ENCODE measurements around the gene PGM2L1.
"Not testable (repeated sequence)": the region's sequence is repeated elsewhere in the genome, so short reads cannot be mapped to it uniquely, and the experiment has no call there.

The PGM2L1 gene

DNA sequence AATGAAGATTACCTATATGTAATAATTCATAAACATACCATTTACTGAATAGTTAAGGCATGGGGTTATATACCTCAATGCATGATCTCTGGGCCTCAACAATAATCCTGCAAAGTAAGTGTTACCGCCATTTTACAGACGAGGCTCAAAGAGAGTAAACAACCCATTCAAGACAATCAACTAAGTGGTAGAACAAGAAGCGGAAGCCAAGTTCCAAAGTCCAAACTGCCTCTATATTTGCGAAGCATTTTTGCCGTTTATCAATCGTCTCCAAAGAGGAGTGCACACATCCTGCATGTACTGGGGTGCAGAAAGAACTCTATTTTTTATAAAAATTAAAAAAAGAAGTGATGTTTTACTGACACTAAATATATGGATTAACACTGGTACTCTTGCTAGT is 59.3 kb downstream of the PGM2L1 start:
- Mint-ChIP-seq H3K27me3 (ENCODE audit: low read depth) (no peaks in the 10 kb centered on the region), H3K9me3 (no peaks in the 10 kb centered on the region), H3K36me3 (ENCODE audit: low read depth) (peaks cover 9% of the 10 kb centered on the region), H3K4me3 (no peak overlapping the region), H3K4me1 (ENCODE audit: low read depth) (peaks cover 1% of the 10 kb centered on the region), H3K27ac (no peak overlapping the region)

DNA sequence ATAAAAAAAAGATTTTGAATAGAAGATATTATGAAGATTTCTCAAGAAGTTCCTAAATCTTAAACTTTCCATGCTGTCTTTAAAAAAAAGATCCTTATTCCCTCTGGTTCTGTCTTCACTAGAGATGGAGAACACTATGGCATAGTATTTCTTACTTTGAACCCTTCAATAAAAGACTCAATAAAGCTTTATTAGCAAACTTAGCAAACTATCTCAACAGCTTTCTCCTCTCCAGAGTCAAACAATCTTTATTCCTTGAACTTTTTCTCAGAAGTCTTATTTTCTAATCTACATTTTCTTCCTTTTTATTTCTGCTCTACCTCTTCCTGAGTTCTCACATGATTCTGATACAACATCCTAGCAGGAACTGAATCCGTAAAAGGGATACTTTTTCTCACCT is 65.0 kb downstream of the PGM2L1 start:
- H3K4me3 Mint-ChIP-seq = no peak overlapping the region
- no peak overlapping the region for H3K27ac Mint-ChIP-seq
- H3K4me1 Mint-ChIP-seq (ENCODE audit: low read depth) = no peaks in the 10 kb centered on the region
- H3K36me3 Mint-ChIP-seq (ENCODE audit: low read depth) = peaks cover 2% of the 10 kb centered on the region
- H3K9me3 Mint-ChIP-seq = no peaks in the 10 kb centered on the region
- no peaks in the 10 kb centered on the region for H3K27me3 Mint-ChIP-seq (ENCODE audit: low read depth)

DNA sequence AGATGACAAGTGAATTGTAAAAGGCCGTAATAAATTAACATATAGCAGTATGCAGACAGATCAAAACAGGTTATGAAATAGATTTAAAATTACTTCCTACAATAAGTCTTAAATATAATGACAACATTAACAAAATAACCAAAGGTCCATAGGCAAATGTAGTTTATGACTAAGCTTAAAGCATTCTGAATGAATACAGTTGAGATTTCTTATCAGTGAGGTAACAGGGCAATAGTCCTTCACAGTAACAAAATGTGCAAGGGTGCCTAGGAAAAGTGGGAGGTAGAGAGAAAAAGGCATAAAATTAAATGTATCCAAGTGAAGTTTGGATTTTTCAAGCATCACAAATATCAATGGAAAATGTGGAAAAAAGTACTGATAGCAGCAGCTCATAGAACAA is 65.9 kb downstream of the PGM2L1 start:
- no peaks in the 10 kb centered on the region for H3K4me1 Mint-ChIP-seq (ENCODE audit: low read depth)
- H3K27ac Mint-ChIP-seq = no peak overlapping the region
- peaks cover 2% of the 10 kb centered on the region for H3K36me3 Mint-ChIP-seq (ENCODE audit: low read depth)
- H3K9me3 Mint-ChIP-seq = no peaks in the 10 kb centered on the region
- no peak overlapping the region for H3K4me3 Mint-ChIP-seq
- no peaks in the 10 kb centered on the region for H3K27me3 Mint-ChIP-seq (ENCODE audit: low read depth)

DNA sequence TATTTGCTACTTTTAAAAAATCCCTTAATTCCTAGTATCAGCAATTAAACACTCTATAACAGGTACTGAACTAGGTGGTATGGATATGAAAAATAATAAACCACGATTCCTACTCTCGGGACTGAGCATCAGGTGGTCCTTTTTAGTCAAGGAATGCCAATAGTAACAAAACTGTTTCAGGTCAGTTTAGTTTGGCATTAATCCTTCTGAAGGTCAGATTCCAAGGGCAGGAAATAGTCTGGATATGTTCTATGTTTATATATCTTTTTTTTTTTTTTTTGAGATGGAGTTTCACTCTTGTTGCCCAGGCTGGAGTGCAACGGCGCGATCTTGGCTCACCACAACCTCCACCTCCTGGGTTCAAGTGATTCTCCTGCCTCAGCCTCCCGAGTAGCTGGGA is 67.2 kb downstream of the PGM2L1 start:
- H3K9me3 Mint-ChIP-seq; H3K4me1 Mint-ChIP-seq (ENCODE audit: low read depth); H3K27ac Mint-ChIP-seq; H3K4me3 Mint-ChIP-seq; H3K27me3 Mint-ChIP-seq (ENCODE audit: low read depth); H3K36me3 Mint-ChIP-seq (ENCODE audit: low read depth): not testable (repeated sequence)

DNA sequence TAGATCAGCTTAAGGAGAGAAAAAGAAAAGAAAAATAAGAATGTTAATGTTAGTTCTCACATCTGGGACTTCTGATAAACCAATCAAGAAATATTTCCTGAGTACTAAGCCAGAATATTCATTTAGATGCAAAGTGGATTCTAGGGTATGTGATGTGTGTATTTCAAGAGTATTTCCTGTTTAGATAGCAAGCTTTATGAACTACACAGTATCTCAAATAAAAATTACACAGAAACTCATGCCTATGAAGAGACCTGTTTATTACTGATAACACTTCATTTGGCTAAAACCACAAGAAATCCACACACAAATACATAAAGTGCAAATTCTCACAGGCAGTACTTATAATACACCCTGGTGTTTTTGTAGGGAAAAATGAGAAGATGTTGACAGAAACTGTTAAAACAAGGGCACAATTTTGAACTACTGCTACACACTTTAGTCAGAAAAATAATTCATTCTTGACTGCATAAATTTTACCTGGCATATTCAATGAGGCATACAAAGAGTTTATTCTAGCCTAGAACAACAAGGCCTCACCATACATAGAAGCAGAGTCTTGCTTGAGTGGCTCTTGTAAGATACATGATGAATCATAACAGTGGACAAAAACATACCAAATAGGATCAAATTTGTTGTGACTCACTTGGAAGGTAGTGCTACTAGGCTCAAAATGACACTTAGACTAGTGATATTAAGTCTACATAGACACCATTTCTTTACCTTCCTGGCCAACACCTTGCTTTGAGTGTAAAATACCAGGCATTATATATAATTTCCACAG is 68.0 kb downstream of the PGM2L1 start:
- Mint-ChIP-seq H3K27me3 (ENCODE audit: low read depth) (no peaks in the 10 kb centered on the region), H3K27ac (no peak overlapping the region), H3K36me3 (ENCODE audit: low read depth) (no peaks in the 10 kb centered on the region)

DNA sequence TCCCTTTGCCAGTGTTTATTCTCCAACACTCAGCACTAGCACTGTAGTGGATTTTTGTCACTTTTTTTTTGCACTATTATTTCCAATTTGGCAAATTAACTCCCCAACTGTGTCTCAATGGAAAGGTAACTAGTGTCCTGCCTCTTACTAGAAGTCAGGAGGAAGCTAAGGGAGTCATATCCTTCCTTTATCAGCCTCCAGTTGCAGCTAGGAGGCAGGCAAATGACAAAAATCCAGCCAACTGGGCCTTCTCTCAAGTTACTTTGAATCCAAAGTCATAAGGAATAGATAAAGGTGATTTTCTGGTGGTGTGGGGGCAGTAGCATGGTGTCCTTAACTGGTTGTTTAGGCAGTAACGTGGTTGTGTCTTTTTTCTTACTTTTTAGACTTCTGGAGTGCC is 71.2 kb downstream of the PGM2L1 start:
- Mint-ChIP-seq H3K9me3 (no peaks in the 10 kb centered on the region), H3K36me3 (ENCODE audit: low read depth) (no peaks in the 10 kb centered on the region), H3K27ac (no peak overlapping the region), H3K27me3 (ENCODE audit: low read depth) (peaks cover 7% of the 10 kb centered on the region), H3K4me1 (ENCODE audit: low read depth) (no peaks in the 10 kb centered on the region), H3K4me3 (no peak overlapping the region)

More for the DNA sequence above, 68.0 kb downstream of the PGM2L1 start:
- H3K9me3 Mint-ChIP-seq = no peaks in the 10 kb centered on the region
- no peaks in the 10 kb centered on the region for H3K4me1 Mint-ChIP-seq (ENCODE audit: low read depth)
- no peak overlapping the region for H3K4me3 Mint-ChIP-seq

DNA sequence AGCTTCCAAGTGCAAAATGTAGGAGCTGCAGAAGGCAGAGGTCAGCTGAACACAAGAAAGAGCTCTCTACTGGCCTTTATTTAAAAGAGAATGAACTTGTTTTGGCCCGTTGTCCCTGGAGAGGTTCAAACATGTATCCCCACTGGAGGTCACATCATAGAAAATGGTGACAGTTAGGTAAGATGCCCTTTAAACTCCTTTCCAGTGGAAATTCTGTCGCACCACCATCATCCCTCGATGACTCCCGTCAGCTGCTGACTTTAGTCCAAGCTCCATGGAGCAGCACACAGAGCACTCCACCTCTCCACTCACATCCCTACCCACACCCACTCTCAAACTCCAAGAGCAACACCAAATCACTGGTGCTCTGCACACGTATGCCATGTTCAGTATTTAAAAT is 71.6 kb downstream of the PGM2L1 start:
- H3K36me3 Mint-ChIP-seq (ENCODE audit: low read depth) = no peaks in the 10 kb centered on the region
- no peak overlapping the region for H3K4me3 Mint-ChIP-seq
- H3K27ac Mint-ChIP-seq = no peak overlapping the region
- H3K4me1 Mint-ChIP-seq (ENCODE audit: low read depth) = no peaks in the 10 kb centered on the region
- H3K9me3 Mint-ChIP-seq = no peaks in the 10 kb centered on the region
- H3K27me3 Mint-ChIP-seq (ENCODE audit: low read depth) = peaks cover 11% of the 10 kb centered on the region

DNA sequence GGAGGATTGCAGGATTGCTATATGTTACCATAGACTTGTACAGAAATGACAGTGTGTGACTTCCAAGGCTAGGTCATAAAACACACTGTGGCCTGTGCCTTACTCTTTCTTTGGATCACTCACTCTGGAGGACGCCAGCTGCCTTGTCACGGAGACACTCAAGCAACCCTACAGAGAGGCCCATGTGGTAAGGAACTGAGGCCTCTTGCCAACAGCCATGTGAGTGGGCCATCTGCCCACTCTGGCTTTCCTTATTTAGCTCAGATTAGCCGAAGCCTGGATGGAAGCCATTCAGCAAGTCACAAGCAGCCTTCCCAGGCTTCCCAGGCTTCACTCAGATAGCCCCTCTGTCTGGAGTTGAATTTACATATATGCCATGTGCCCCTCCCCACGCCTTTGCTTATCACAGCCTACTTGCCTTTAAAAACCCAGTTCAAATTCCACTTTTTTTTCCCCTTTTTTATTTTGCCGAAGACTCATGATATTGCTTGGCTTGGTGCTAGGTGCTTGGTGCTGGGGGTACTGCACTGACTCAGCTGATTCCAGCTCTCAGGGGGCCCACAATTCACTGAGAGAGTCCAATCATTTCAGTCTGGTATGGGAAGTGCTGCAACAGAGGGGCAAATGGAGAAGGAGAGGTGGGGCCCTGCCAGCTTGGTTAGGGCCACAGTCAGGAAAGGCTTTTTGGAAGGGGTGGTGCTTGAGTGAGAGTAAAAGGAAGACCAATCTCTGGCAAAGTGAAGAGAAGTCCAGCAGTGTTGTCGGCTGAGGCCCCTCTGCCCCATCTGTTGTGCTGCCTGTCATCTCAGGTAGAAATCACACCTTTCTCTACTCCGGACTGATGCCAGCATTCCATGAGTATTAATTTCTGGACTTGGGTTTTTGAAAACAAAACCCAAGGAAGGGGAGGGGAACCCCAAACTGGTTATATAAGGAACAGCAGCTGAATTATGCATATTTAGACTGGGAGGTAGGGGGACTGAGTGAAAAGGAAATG is 72.3 kb downstream of the PGM2L1 start:
- Mint-ChIP-seq H3K36me3 (ENCODE audit: low read depth) (no peaks in the 10 kb centered on the region), H3K27me3 (ENCODE audit: low read depth) (peaks cover 16% of the 10 kb centered on the region), H3K4me3 (no peak overlapping the region), H3K4me1 (ENCODE audit: low read depth) (no peaks in the 10 kb centered on the region), H3K27ac (no peak overlapping the region), H3K9me3 (no peaks in the 10 kb centered on the region)

DNA sequence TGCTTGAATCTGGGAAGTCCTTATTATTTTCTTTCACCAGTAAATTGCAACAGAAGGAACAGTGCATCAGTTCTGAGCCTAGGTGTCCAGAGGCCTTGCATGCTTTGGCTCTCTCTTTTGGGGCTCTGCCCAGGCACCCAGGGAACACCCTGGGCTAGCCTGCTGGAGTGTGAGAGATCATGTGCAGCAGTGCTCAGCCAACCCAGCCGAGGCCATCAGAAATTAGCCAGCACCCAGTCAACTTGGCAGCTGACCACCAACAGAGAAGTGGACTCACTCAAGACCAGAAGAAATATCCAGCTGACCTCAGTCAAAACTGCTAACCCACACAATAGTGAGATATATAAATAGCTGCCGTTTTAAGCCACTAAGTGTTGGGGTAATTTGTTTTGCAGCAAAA is 75.6 kb downstream of the PGM2L1 start:
- Mint-ChIP-seq H3K9me3 (peaks cover 2% of the 10 kb centered on the region), H3K36me3 (ENCODE audit: low read depth) (no peaks in the 10 kb centered on the region), H3K27ac (no peak overlapping the region), H3K4me3 (no peak overlapping the region), H3K27me3 (ENCODE audit: low read depth) (peaks cover 24% of the 10 kb centered on the region), H3K4me1 (ENCODE audit: low read depth) (no peaks in the 10 kb centered on the region)

DNA sequence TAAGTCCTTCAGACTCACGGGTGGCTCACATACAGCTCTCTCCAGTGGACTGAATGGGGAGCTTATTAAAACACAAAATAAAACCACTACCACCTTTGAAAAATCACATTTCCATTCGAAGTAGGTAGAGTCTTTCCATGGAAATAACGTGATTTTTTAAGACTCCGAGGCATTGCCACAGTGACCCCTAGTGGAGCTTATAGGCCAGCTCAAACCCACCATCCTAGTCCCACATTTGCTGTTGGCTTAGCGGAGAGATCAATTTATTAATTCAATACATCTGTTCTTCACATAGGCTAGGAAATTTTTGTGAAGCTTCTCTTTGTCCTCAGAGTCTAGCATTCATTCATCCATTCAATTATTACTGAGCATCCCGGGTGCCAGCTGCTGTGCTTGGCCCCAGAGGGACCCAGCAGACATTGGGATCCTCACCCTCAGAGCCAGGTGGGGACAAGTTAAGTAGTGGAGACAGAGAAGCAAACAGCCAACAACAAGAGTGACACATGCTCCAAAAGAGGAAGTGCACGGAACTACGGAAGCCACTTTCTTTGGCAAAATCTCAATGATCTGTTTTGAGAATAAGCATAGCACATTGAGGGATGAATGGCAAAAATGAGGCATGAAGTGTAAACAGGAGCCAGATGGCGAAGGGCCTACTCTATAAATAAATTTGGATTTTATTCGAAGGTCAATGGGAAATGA is 76.6 kb downstream of the PGM2L1 start:
- H3K9me3 Mint-ChIP-seq = peaks cover 13% of the 10 kb centered on the region
- peaks cover 32% of the 10 kb centered on the region for H3K27me3 Mint-ChIP-seq (ENCODE audit: low read depth)
- no peak overlapping the region for H3K27ac Mint-ChIP-seq
- peaks cover 5% of the 10 kb centered on the region for H3K36me3 Mint-ChIP-seq (ENCODE audit: low read depth)
- no peak overlapping the region for H3K4me3 Mint-ChIP-seq
- no peaks in the 10 kb centered on the region for H3K4me1 Mint-ChIP-seq (ENCODE audit: low read depth)

DNA sequence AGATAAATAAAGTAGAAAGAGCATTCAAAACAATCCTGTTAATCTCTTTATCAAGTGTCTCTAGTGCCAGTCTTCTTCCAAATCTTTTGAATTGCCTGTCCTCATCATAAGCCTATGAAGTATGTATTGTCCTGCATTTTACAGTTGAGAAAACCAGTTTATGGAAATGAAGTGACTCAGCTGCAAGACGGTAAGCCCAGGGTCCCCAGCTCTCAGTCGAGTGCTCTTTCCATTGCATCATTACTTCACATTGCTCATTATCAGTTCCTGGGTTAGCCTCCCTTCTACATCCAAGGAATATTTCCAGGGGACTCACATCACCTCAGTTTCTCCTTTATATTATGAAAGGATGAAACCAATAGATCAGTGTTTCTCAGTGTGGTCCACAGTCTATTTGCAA is 77.7 kb downstream of the PGM2L1 start:
- peaks cover 34% of the 10 kb centered on the region for H3K27me3 Mint-ChIP-seq (ENCODE audit: low read depth)
- no peaks in the 10 kb centered on the region for H3K4me1 Mint-ChIP-seq (ENCODE audit: low read depth)
- peaks cover 5% of the 10 kb centered on the region for H3K36me3 Mint-ChIP-seq (ENCODE audit: low read depth)
- peaks cover 14% of the 10 kb centered on the region for H3K9me3 Mint-ChIP-seq
- no peak overlapping the region for H3K4me3 Mint-ChIP-seq
- no peak overlapping the region for H3K27ac Mint-ChIP-seq

DNA sequence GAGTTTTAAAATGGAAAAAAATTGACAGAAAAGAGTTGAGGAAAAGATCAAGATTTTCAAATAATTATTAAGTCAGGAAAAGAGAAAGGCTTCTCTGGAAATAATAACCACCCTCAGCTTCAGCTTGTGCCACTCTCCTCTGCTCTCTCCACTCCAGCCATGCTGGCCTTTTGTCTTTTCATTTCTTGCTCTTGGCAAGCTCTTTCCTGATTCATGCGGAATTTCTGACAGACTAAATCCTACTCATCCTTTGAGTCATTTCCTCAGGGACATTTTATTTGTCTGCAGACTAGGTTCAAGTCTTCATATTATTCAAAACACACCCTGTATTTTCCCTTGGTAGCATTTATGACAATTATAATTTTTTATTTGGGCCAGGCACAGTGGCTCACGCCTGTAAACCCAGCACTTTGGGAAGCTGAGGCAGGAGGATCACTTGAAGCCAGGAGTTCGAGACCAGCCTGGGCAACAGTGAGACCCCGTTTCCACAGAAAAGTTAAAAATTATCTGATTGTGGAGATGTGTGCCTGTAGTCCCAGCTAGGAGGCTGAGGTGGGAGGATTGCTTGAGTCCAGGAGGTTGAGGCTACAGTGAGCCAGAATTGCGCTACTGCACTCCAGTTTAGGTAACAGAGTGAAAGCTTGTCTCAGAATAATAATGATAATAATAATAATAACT is 79.0 kb downstream of the PGM2L1 start:
- Mint-ChIP-seq H3K27me3 (ENCODE audit: low read depth) (peaks cover 34% of the 10 kb centered on the region), H3K4me1 (ENCODE audit: low read depth) (no peaks in the 10 kb centered on the region), H3K27ac (no peak overlapping the region), H3K4me3 (no peak overlapping the region), H3K36me3 (ENCODE audit: low read depth) (peaks cover 5% of the 10 kb centered on the region), H3K9me3 (peaks cover 14% of the 10 kb centered on the region)

DNA sequence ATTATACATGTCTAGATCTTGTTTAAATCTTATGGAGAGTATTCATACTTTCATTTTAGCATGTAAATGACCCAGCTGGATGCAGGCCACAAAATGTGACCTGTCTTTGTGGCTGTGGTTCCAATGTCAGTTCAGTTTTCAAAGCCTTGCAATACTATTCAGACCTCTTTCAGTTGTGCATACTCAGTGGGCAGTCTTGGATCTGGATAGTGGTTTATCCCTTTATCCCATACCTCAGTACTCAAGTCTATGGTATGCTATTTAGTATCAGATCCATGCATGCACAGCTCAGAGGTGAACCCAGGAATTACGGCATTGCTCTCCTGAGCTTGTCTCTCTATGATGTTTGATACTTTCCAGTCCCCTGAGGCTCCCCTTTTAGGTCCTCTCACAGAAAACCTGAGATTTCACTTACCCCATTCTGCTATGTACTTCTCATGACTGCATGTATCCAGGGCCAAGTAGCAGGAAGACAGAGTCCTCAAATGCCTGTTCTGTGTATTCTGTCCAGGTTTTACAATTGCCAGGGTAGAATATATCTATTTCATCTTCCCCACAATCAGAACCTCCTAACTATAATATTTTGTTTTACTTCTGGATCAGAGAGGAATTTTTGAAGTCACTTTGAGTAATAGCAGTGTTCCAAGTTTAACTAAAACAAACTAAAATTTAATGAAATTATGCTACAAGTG is 79.8 kb downstream of the PGM2L1 start:
- Mint-ChIP-seq H3K36me3 (ENCODE audit: low read depth) (peaks cover 5% of the 10 kb centered on the region), H3K27ac (no peak overlapping the region), H3K4me3 (no peak overlapping the region), H3K9me3 (peaks cover 14% of the 10 kb centered on the region), H3K4me1 (ENCODE audit: low read depth) (no peaks in the 10 kb centered on the region), H3K27me3 (ENCODE audit: low read depth) (peaks cover 37% of the 10 kb centered on the region)
